Stomach (tissue), 9 donors: ENCODE data around the gene IGF1R. TPM values are rescaled to one million over a fixed set of nuclear protein-coding genes. Genes with fewer than 3 reads are reported as not detected.

ENCODE experiments used
- DNase-seq, 2 donors: peaks; one replicate each; pipeline versions ENCODE4 v3.0.0 to v3.0.0-alpha.2; 2013 to 2019
- H3K27ac ChIP-seq, 5 donors: fragments of 200-600 bp in 4 of 5; sonication (generic) in 4 of 5; one replicate each; pipeline ENCODE4 v1.5.1; 2013 to 2019; ENCODE audit warnings: mild to moderate bottlenecking in 1 of 5, moderate library complexity in 1 of 5
- H3K27me3 ChIP-seq, 3 donors: fragments of 200-600 bp; sonication (generic); one replicate each; pipeline ENCODE4 v1.5.1; 2017 to 2019; ENCODE audit warnings: mixed run types in 1 of 3
- H3K36me3 ChIP-seq, 4 donors: fragments of 200-600 bp; sonication (generic); 1 replicate in 3 of 4; 2 replicates in 1 of 4; pipeline ENCODE4 v1.5.1; 2016 to 2019
- H3K4me1 ChIP-seq, 4 donors: fragments of 200-600 bp; sonication (generic); one replicate each; pipeline ENCODE4 v1.5.1; 2016 to 2019
- H3K4me3 ChIP-seq, 4 donors: fragments of 200-600 bp; sonication (generic) in 3 of 4; one replicate each; pipeline ENCODE4 v1.5.1; 2016 to 2019; ENCODE audit warnings: mild to moderate bottlenecking in 1 of 4
- H3K9me3 ChIP-seq, 4 donors: fragments of 200-600 bp; sonication (generic); one replicate each; pipeline ENCODE4 v1.5.1; 2016 to 2019
- EP300 ChIP-seq: sonication (generic); formaldehyde crosslinking; IDR thresholded peaks from one replicate; pipeline ENCODE4 v1.6.1; 2017; ENCODE audit warnings: antibody characterized with exemption
- POLR2A ChIP-seq, 4 donors: fragments of 450-650 bp; IDR thresholded peaks; one replicate each; pipeline ENCODE4 v1.6.1; 2016; ENCODE audit warnings: antibody characterized with exemption in 4 of 4, control low read depth in 2 of 4, mild to moderate bottlenecking in 1 of 4, moderate library complexity in 1 of 4
- POLR2AphosphoS5 ChIP-seq, 3 donors: sonication (generic); formaldehyde crosslinking; IDR thresholded peaks; one replicate each; pipeline ENCODE4 v1.6.1; 2016; ENCODE audit warnings: antibody characterized with exemption in 3 of 3
- WGBS, 5 donors: extraction: QIAGEN DNeasy Blood & Tissue Kit in 3 of 5; methylation state at CpG; one replicate each; pipeline versions ENCODE4 v1.1.5 to v1.1.7; 2013 to 2018; 5-methylcytosine and 5-hydroxymethylcytosine counted together
- intact Hi-C: fragments of 100-400 bp; cut with DNase I; formaldehyde crosslinking; loops from one replicate; pipeline ENCODE4 v1.15.1; 2023; ENCODE audit warnings: low total_unique reads
- polyA plus RNA-seq, 3 donors: library from polyadenylated mRNA; stranded (reverse); fragments of 200-250 nt; gene quantifications; one replicate each; pipeline ENCODE4 v1.2.3, GENCODE V29; 2013
- total RNA-seq, 5 donors: library from RNA; depleted of rRNA; stranded (reverse); fragments of >200 nt; gene quantifications; one replicate each; pipeline versions ENCODE4 v1.1.0 to v1.2.3, GENCODE V29; 2014 to 2016
- TF ChIP-seq, protein P1 (sequence below), 7 experiments: fragments of 450-650 bp in 4 of 7; fragments of 200-600 bp in 3 of 7; sonication (generic) in 3 of 7; IDR thresholded peaks; one replicate each; pipeline ENCODE4 v1.5.1; 2016 to 2019; ENCODE audit warnings: antibody characterized with exemption in 7 of 7, control low read depth in 2 of 7, mild to moderate bottlenecking in 1 of 7
- donor health status: healthy with polysubstance abuse.
- donor health status: Bipolar disorder and iron deficiency.
- donor health status: healthy.

Gene IGF1R
- total and polyA plus RNA-seq, 8 donors = 2.3 to 131 (median 42.8) TPM

- no peaks in the 10 kb centered on the region for H3K27me3 ChIP-seq
- H3K36me3 ChIP-seq = no peaks in the 10 kb centered on the region
- H3K4me1 ChIP-seq = peaks cover 49 to 88% (median 81%) of the 10 kb centered on the region in 4 donors
- intact Hi-C loops = loop anchor here (10.0 kb wide), 1 partner anchor 75 kb away; no protein-coding TSS in a partner anchor
- DNase-seq = peak in 1 of 2 donors; percentile 52
- H3K9me3 ChIP-seq = no peaks in the 10 kb centered on the region
- peak overlapping the region in 1 of 4 donors; percentile 9 for H3K4me3 ChIP-seq
- H3K27ac ChIP-seq = peak overlapping the region; percentile 83 to 90 (median 84)
- WGBS, 5 donors = 21 to 34% (median 27%) methylated on average over 11 of the region's 11 CpGs
- no peak for TF ChIP-seq EP300
- TF ChIP-seq POLR2AphosphoS5 (IDR thresholded peaks at IDR 0.05) = peak; percentile 8 to 22 (median 19)
Observed at GRCh38 chr15:98799461-98800390, 151.4 kb downstream of the IGF1R start.

GRCh38 chr15:98800437-98801233 lies 152.3 kb downstream of the IGF1R start:
- TF ChIP-seq POLR2AphosphoS5 (IDR thresholded peaks at IDR 0.05) = peak in 1 of 3 donors; percentile 5
- TF ChIP-seq EP300 = no peak
- Histone ChIP-seq H3K4me1 (peaks cover 49 to 91% (median 79%) of the 10 kb centered on the region in 4 donors), H3K27ac (peak overlapping the region; percentile 54 to 90 (median 84)), H3K27me3 (no peaks in the 10 kb centered on the region), H3K4me3 (peak overlapping the region in 2 of 4 donors; percentile 3 to 9), H3K36me3 (no peaks in the 10 kb centered on the region), H3K9me3 (no peaks in the 10 kb centered on the region)
- intact Hi-C loops = loop anchor here (10.0 kb wide), 1 partner anchor 74 kb away; no protein-coding TSS in a partner anchor
- 8 to 18% (median 17%) methylated on average over 11 of the region's 11 CpGs for WGBS, 5 donors
- peak; percentile 48 to 90 for DNase-seq

DNA sequence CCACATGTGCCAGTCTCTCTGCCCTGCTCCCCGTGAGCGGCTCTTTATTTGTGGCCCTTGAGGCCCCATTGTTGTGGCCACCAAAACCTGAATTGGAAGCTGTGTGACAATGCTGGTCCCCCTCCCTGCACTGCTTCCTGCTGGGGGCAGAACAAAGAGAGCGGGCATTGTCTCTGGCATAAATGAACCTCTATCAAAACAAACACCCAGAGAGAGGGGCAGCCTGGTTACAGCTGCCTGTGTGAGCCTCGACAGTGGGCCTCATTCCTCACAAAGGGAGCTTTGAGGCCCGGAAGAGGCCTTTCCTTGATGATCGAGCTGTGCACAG lies 152.9 kb downstream of the IGF1R start:
- no peak overlapping the region for H3K4me3 ChIP-seq
- H3K36me3 ChIP-seq = no peaks in the 10 kb centered on the region
- H3K4me1 ChIP-seq = peaks cover 43 to 91% (median 80%) of the 10 kb centered on the region in 4 donors
- H3K27ac ChIP-seq = peak overlapping the region; percentile 54 to 90 (median 84)
- intact Hi-C loops = loop anchor here (10.0 kb wide), 1 partner anchor 74 kb away; no protein-coding TSS in a partner anchor
- TF ChIP-seq POLR2AphosphoS5 (IDR thresholded peaks at IDR 0.05) (no peak), EP300 (no peak), POLR2A (IDR thresholded peaks at IDR 0.05) (no peak)
- TF ChIP-seq, protein P1, sequence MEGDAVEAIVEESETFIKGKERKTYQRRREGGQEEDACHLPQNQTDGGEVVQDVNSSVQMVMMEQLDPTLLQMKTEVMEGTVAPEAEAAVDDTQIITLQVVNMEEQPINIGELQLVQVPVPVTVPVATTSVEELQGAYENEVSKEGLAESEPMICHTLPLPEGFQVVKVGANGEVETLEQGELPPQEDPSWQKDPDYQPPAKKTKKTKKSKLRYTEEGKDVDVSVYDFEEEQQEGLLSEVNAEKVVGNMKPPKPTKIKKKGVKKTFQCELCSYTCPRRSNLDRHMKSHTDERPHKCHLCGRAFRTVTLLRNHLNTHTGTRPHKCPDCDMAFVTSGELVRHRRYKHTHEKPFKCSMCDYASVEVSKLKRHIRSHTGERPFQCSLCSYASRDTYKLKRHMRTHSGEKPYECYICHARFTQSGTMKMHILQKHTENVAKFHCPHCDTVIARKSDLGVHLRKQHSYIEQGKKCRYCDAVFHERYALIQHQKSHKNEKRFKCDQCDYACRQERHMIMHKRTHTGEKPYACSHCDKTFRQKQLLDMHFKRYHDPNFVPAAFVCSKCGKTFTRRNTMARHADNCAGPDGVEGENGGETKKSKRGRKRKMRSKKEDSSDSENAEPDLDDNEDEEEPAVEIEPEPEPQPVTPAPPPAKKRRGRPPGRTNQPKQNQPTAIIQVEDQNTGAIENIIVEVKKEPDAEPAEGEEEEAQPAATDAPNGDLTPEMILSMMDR (IDR thresholded peaks at IDR 0.05) = no peak
- peak in 1 of 2 donors; percentile 48 for DNase-seq
- 38 to 58% (median 43%) methylated on average over 6 of the region's 6 CpGs for WGBS, 5 donors
- no peaks in the 10 kb centered on the region for H3K27me3 ChIP-seq
- H3K9me3 ChIP-seq = no peaks in the 10 kb centered on the region

GRCh38 chr15:98802187-98802586 lies 153.8 kb downstream of the IGF1R start:
- intact Hi-C loops = loop anchor here (10.0 kb wide), 1 partner anchor 73 kb away; no protein-coding TSS in a partner anchor
- Histone ChIP-seq H3K36me3 (no peaks in the 10 kb centered on the region), H3K4me3 (no peak overlapping the region), H3K27ac (peak overlapping the region in 1 of 5 donors; percentile 85), H3K4me1 (peaks cover 43 to 91% (median 80%) of the 10 kb centered on the region in 4 donors), H3K9me3 (no peaks in the 10 kb centered on the region), H3K27me3 (no peaks in the 10 kb centered on the region)
- TF ChIP-seq POLR2AphosphoS5 (IDR thresholded peaks at IDR 0.05) (no peak), EP300 (no peak), POLR2A (IDR thresholded peaks at IDR 0.05) (no peak)
- TF ChIP-seq, protein P1 (IDR thresholded peaks at IDR 0.05) = no peak
- whole genome bisulfite sequencing, 5 donors = 88 to 96% (median 95%) methylated on average over 6 of the region's 6 CpGs
- no peak for DNase-seq
